Vagina (tissue), 2 donors: ENCODE measurements around the gene RGS18.

Experiments used
- CTCF ChIP-seq, 3 experiments: fragments of 450-650 bp in 2 of 3; fragments of 200-600 bp in 1 of 3; sonication (generic) in 1 of 3; IDR thresholded peaks; one replicate each; pipeline ENCODE4 v1.5.1; 2017 to 2019; ENCODE audit warnings: antibody characterized with exemption in 3 of 3, mild to moderate bottlenecking in 2 of 3, moderate library complexity in 2 of 3
- POLR2A ChIP-seq, 2 donors: fragments of 450-650 bp; IDR thresholded peaks; one replicate each; pipeline ENCODE4 v1.6.1; 2017; ENCODE audit warnings: antibody characterized with exemption in 2 of 2, mild to moderate bottlenecking in 2 of 2, moderate library complexity in 2 of 2

DNA sequence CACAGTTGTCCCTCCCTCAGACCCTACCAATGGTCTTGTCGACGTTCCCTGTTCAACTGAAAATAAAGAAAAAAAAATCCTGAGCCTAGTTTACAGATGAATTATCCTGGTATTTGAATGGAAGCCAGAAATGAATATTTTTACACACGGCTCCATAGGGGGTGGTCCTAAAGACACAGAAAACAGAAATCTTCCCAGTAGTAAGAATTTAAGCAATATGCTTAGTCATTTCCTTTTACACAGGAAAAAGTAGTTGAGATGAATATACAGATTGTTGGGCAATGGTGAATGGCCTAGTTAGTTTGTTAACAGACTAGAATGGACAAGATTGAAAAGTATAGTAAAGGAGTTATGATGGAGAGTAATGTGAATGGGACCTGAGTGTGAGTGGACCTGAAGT is 67.4 kb downstream of the RGS18 start:
- no peak for TF ChIP-seq CTCF (IDR thresholded peaks at IDR 0.05)
- no peak for TF ChIP-seq POLR2A (IDR thresholded peaks at IDR 0.05)
